Lower leg skin (tissue), 3 donors: ENCODE measurements around the gene ATP6AP1.

ENCODE experiments used
- CTCF ChIP-seq, 3 donors: fragments of 450-650 bp; IDR thresholded peaks; one replicate each; pipeline ENCODE4 v1.5.1; 2016; ENCODE audit warnings: antibody characterized with exemption in 3 of 3, mild to moderate bottlenecking in 3 of 3, moderate library complexity in 2 of 3
- POLR2A ChIP-seq, 2 donors: fragments of 450-650 bp; IDR thresholded peaks; one replicate each; pipeline ENCODE4 v1.6.1; 2016 to 2017; ENCODE audit warnings: antibody characterized with exemption in 2 of 2, mild to moderate bottlenecking in 1 of 2, moderate library complexity in 1 of 2

GRCh38 chrX:154382483-154383069 is 45.9 kb upstream of the ATP6AP1 start:
- TF ChIP-seq CTCF (IDR thresholded peaks at IDR 0.05), result no peak
- TF ChIP-seq POLR2A (IDR thresholded peaks at IDR 0.05), result no peak
